ENCODE measurements around the gene NFYC.

Gene NFYC

GRCh38 chr1:40691538-40692428 lies at the start of gene NFYC:
Gene NFYC (plus strand): TSS chr1:40691704. CDS start chr1:40738844, 47,140 bp downstream.
- DNase-seq = peak; percentile 92

- DNase-seq = no peak
These were observed 46.3 kb upstream of the NFYC start for GRCh38 chr1:40645118-40645680.

GRCh38 chr1:40646315-40646714 lies 45.2 kb upstream of the NFYC start:
- DNase-seq = no peak

- DNase-seq = no peak
These were observed 43.3 kb upstream of the NFYC start for GRCh38 chr1:40648200-40648599.

GRCh38 chr1:40648928-40649591 lies 42.4 kb upstream of the NFYC start:
- DNase-seq = no peak

GRCh38 chr1:40649592-40649930 lies 41.9 kb upstream of the NFYC start:
- no peak for DNase-seq

- DNase-seq = no peak
These were observed 41.4 kb upstream of the NFYC start for GRCh38 chr1:40650075-40650474.

GRCh38 chr1:40651138-40651857 lies 40.2 kb upstream of the NFYC start:
- DNase-seq = no peak

GRCh38 chr1:40652468-40652867 lies 39.0 kb upstream of the NFYC start:
- DNase-seq = no peak

GRCh38 chr1:40652979-40653378 lies 38.5 kb upstream of the NFYC start:
- no peak for DNase-seq

- no peak for DNase-seq
These were observed 37.5 kb upstream of the NFYC start for GRCh38 chr1:40653851-40654537.

- DNase-seq = no peak
These were observed 34.5 kb upstream of the NFYC start for GRCh38 chr1:40657046-40657445.

- no peak for DNase-seq
These were observed 32.5 kb upstream of the NFYC start for GRCh38 chr1:40658751-40659648.

- DNase-seq = no peak
These were observed 31.9 kb upstream of the NFYC start for GRCh38 chr1:40659649-40659947.

GRCh38 chr1:40661678-40662077 lies 29.8 kb upstream of the NFYC start:
- no peak for DNase-seq

GRCh38 chr1:40662151-40662550 lies 29.4 kb upstream of the NFYC start:
- no peak for DNase-seq

GRCh38 chr1:40662864-40663263 lies 28.6 kb upstream of the NFYC start:
- no peak for DNase-seq

GRCh38 chr1:40663324-40664166 lies 28.0 kb upstream of the NFYC start:
- no peak for DNase-seq

- no peak for DNase-seq
These were observed 27.4 kb upstream of the NFYC start for GRCh38 chr1:40664167-40664537.

- DNase-seq = no peak
These were observed 26.7 kb upstream of the NFYC start for GRCh38 chr1:40664791-40665190.
